Gastroesophageal sphincter (tissue), 4 donors: ENCODE measurements around the gene LST1. TPM values are rescaled to one million over a fixed set of nuclear protein-coding genes. Genes with fewer than 3 reads are reported as not detected.

ENCODE experiments used
- ATAC-seq: fragments of 150-250 bp; one replicate; pipeline ENCODE4 v1.9.1; 2016; ENCODE audit warnings: mild to moderate bottlenecking, moderate library complexity
- H3K27ac ChIP-seq, 4 donors: fragments of 200-600 bp; sonication (generic) in 3 of 4; 1 replicate in 3 of 4; 2 replicates in 1 of 4; pipeline ENCODE4 v1.5.1; 2016 to 2019
- H3K27me3 ChIP-seq: fragments of 200-600 bp; sonication (generic); one replicate; pipeline ENCODE4 v1.5.1; 2019
- H3K36me3 ChIP-seq, 2 donors: fragments of 200-600 bp; sonication (generic); one replicate each; pipeline ENCODE4 v1.5.1; 2019; ENCODE audit warnings: control low read depth in 1 of 2
- H3K4me1 ChIP-seq, 3 donors: fragments of 200-600 bp; sonication (generic); 1 replicate in 2 of 3; 2 replicates in 1 of 3; pipeline ENCODE4 v1.5.1; 2016 to 2019; ENCODE audit warnings: control low read depth in 2 of 3
- H3K4me3 ChIP-seq, 2 donors: fragments of 200-600 bp; sonication (generic); one replicate each; pipeline ENCODE4 v1.5.1; 2019; ENCODE audit warnings: mild to moderate bottlenecking in 1 of 2, moderate library complexity in 1 of 2
- H3K9me3 ChIP-seq, 3 donors: fragments of 200-600 bp; sonication (generic); one replicate each; pipeline ENCODE4 v1.5.1; 2017 to 2019; ENCODE audit warnings: control low read depth in 2 of 3
- EP300 ChIP-seq: sonication (generic); formaldehyde crosslinking; IDR thresholded peaks from one replicate; pipeline ENCODE4 v1.6.1; 2017; ENCODE audit warnings: antibody characterized with exemption, mild to moderate bottlenecking
- POLR2A ChIP-seq, 2 donors: fragments of 450-650 bp; IDR thresholded peaks; one replicate each; pipeline ENCODE4 v1.6.1; 2017; ENCODE audit warnings: antibody characterized with exemption in 2 of 2, mild to moderate bottlenecking in 2 of 2, moderate library complexity in 1 of 2
- POLR2AphosphoS5 ChIP-seq: sonication (generic); formaldehyde crosslinking; IDR thresholded peaks from one replicate; pipeline ENCODE4 v1.6.1; 2017; ENCODE audit warnings: antibody characterized with exemption
- WGBS, 2 donors: methylation state at CpG; one replicate each; pipeline ENCODE4 v1.1.5; 2018; ENCODE audit warnings: low coverage in 1 of 2; 5-methylcytosine and 5-hydroxymethylcytosine counted together
- total RNA-seq, 4 donors: library from RNA; depleted of rRNA; stranded (reverse); fragments of >200 nt; gene quantifications; one replicate each; pipeline ENCODE4 v1.1.0, GENCODE V29; 2016
- TF ChIP-seq, protein P1 (sequence below), 4 experiments: fragments of 200-600 bp in 2 of 4; fragments of 450-650 bp in 2 of 4; sonication (generic) in 1 of 4; IDR thresholded peaks; one replicate each; pipeline ENCODE4 v1.5.1; 2017 to 2019; ENCODE audit warnings: antibody characterized with exemption in 4 of 4, mild to moderate bottlenecking in 2 of 4, moderate library complexity in 2 of 4

Gene LST1
- total RNA-seq, 4 donors from 2014 or later, result 1.4 to 7.7 (median 6.9) TPM

DNA sequence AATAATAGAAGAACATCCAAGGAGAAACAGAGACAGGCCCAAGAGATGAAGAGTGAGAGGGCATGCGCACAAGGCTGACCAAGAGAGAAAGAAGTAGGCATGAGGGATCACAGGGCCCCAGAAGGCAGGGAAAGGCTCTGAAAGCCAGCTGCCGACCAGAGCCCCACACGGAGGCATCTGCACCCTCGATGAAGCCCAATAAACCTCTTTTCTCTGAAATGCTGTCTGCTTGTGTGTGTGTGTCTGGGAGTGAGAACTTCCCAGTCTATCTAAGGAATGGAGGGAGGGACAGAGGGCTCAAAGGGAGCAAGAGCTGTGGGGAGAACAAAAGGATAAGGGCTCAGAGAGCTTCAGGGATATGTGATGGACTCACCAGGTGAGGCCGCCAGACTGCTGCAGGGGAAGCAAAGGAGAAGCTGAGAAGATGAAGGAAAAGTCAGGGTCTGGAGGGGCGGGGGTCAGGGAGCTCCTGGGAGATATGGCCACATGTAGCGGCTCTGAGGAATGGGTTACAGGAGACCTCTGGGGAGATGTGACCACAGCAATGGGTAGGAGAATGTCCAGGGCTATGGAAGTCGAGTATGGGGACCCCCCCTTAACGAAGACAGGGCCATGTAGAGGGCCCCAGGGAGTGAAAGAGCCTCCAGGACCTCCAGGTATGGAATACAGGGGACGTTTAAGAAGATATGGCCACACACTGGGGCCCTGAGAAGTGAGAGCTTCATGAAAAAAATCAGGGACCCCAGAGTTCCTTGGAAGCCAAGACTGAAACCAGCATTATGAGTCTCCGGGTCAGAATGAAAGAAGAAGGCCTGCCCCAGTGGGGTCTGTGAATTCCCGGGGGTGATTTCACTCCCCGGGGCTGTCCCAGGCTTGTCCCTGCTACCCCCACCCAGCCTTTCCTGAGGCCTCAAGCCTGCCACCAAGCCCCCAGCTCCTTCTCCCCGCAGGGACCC, 11.7 kb upstream of the LST1 start:
- TF ChIP-seq EP300 (no peak), POLR2A (IDR thresholded peaks at IDR 0.05) (no peak), POLR2AphosphoS5 (no peak)
- TF ChIP-seq, protein P1, sequence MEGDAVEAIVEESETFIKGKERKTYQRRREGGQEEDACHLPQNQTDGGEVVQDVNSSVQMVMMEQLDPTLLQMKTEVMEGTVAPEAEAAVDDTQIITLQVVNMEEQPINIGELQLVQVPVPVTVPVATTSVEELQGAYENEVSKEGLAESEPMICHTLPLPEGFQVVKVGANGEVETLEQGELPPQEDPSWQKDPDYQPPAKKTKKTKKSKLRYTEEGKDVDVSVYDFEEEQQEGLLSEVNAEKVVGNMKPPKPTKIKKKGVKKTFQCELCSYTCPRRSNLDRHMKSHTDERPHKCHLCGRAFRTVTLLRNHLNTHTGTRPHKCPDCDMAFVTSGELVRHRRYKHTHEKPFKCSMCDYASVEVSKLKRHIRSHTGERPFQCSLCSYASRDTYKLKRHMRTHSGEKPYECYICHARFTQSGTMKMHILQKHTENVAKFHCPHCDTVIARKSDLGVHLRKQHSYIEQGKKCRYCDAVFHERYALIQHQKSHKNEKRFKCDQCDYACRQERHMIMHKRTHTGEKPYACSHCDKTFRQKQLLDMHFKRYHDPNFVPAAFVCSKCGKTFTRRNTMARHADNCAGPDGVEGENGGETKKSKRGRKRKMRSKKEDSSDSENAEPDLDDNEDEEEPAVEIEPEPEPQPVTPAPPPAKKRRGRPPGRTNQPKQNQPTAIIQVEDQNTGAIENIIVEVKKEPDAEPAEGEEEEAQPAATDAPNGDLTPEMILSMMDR (IDR thresholded peaks at IDR 0.05), result no peak
- WGBS, 2 donors, result 68 to 76% methylated on average over 6 to 10 of the region's 14 CpGs
- Histone ChIP-seq H3K4me1 (no peaks in the 10 kb centered on the region), H3K9me3 (no peaks in the 10 kb centered on the region), H3K4me3 (no peak overlapping the region), H3K27ac (peak overlapping the region in 1 of 4 donors; percentile 71), H3K36me3 (no peaks in the 10 kb centered on the region), H3K27me3 (peaks cover 20% of the 10 kb centered on the region)
- no peak for ATAC-seq

DNA sequence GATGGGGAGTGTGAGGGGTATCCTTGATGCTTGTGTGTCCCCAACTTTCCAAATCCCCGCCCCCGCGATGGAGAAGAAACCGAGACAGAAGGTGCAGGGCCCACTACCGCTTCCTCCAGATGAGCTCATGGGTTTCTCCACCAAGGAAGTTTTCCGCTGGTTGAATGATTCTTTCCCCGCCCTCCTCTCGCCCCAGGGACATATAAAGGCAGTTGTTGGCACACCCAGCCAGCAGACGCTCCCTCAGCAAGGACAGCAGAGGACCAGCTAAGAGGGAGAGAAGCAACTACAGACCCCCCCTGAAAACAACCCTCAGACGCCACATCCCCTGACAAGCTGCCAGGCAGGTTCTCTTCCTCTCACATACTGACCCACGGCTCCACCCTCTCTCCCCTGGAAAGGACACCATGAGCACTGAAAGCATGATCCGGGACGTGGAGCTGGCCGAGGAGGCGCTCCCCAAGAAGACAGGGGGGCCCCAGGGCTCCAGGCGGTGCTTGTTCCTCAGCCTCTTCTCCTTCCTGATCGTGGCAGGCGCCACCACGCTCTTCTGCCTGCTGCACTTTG, 10.7 kb upstream of the LST1 start, which contains the start of gene TNF:
TNF (plus strand) TSS at position 231 of the 567 bp plus-strand sequence; CDS start at position 408, 177 bp downstream.
- peak within 1 kb of the TSS; percentile 24 to 71 (median 54) for H3K27ac ChIP-seq
- 40 to 67% methylated on average over 1 to 9 of the region's 19 CpGs for WGBS, 2 donors
- H3K9me3 ChIP-seq, result no peaks in the 10 kb centered on the region
- peaks cover 0 to 3% (median 0%) of the 10 kb centered on the region in 3 donors for H3K4me1 ChIP-seq
- peaks cover 15% of the 10 kb centered on the region for H3K27me3 ChIP-seq
- ATAC-seq, result peak; percentile 49
- TF ChIP-seq EP300, result no peak
- peak; percentile 19 to 34 for TF ChIP-seq POLR2A (IDR thresholded peaks at IDR 0.05)
- TF ChIP-seq POLR2AphosphoS5, result peak; percentile 22
- peak within 1 kb of the TSS; percentile 21 to 38 for H3K4me3 ChIP-seq
- H3K36me3 ChIP-seq, result no peaks in the 10 kb centered on the region

DNA sequence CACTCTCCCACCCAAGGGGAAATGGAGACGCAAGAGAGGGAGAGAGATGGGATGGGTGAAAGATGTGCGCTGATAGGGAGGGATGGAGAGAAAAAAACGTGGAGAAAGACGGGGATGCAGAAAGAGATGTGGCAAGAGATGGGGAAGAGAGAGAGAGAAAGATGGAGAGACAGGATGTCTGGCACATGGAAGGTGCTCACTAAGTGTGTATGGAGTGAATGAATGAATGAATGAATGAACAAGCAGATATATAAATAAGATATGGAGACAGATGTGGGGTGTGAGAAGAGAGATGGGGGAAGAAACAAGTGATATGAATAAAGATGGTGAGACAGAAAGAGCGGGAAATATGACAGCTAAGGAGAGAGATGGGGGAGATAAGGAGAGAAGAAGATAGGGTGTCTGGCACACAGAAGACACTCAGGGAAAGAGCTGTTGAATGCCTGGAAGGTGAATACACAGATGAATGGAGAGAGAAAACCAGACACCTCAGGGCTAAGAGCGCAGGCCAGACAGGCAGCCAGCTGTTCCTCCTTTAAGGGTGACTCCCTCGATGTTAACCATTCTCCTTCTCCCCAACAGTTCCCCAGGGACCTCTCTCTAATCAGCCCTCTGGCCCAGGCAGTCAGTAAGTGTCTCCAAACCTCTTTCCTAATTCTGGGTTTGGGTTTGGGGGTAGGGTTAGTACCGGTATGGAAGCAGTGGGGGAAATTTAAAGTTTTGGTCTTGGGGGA, 10.0 kb upstream of the LST1 start:
- Histone ChIP-seq H3K9me3 (no peaks in the 10 kb centered on the region), H3K4me3 (peak overlapping the region in 1 of 2 donors; percentile 38), H3K27ac (peak overlapping the region in 3 of 4 donors; percentile 54 to 71 (median 54)), H3K27me3 (peaks cover 15% of the 10 kb centered on the region), H3K4me1 (peaks cover 0 to 8% (median 0%) of the 10 kb centered on the region in 3 donors), H3K36me3 (no peaks in the 10 kb centered on the region)
- TF ChIP-seq POLR2AphosphoS5 (no peak), EP300 (no peak), POLR2A (IDR thresholded peaks at IDR 0.05) (no peak)
- TF ChIP-seq, protein P1 (IDR thresholded peaks at IDR 0.05), result no peak
- no peak for ATAC-seq
- WGBS, 2 donors, result 52 to 75% methylated on average over 5 to 6 of the region's 8 CpGs

DNA sequence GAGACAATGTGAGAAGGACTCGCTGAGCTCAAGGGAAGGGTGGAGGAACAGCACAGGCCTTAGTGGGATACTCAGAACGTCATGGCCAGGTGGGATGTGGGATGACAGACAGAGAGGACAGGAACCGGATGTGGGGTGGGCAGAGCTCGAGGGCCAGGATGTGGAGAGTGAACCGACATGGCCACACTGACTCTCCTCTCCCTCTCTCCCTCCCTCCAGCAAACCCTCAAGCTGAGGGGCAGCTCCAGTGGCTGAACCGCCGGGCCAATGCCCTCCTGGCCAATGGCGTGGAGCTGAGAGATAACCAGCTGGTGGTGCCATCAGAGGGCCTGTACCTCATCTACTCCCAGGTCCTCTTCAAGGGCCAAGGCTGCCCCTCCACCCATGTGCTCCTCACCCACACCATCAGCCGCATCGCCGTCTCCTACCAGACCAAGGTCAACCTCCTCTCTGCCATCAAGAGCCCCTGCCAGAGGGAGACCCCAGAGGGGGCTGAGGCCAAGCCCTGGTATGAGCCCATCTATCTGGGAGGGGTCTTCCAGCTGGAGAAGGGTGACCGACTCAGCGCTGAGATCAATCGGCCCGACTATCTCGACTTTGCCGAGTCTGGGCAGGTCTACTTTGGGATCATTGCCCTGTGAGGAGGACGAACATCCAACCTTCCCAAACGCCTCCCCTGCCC, 9.0 kb upstream of the LST1 start:
- Histone ChIP-seq H3K36me3 (no peaks in the 10 kb centered on the region), H3K4me3 (no peak overlapping the region), H3K27me3 (peaks cover 10% of the 10 kb centered on the region), H3K4me1 (peaks cover 0 to 17% (median 5%) of the 10 kb centered on the region in 3 donors), H3K27ac (no peak overlapping the region), H3K9me3 (no peaks in the 10 kb centered on the region)
- WGBS, 2 donors, result 78 to 90% methylated on average over 4 to 6 of the region's 19 CpGs
- TF ChIP-seq EP300 (no peak), POLR2AphosphoS5 (no peak), POLR2A (IDR thresholded peaks at IDR 0.05) (no peak)
- TF ChIP-seq, protein P1 (IDR thresholded peaks at IDR 0.05), result no peak
- no peak for ATAC-seq
